H9 (cell line): ENCODE results near the gene CCDC33. TPM values are rescaled to one million over a fixed set of nuclear protein-coding genes. Genes with fewer than 3 reads are reported as not detected.

Experiments used
- DNase-seq: peaks from one replicate; pipeline ENCODE4 v3.0.0-alpha.2; 2017
- H2AFZ ChIP-seq: one replicate; pipeline ENCODE4 v1.6.1; 2013; ENCODE audit warnings: mild to moderate bottlenecking, low read length, control low read depth, moderate library complexity
- H2AK5ac ChIP-seq: 2 replicates; pipeline ENCODE4 v1.6.1; 2013; ENCODE audit warnings: low read length, control low read depth, mixed read lengths; ENCODE audit not compliant: insufficient read length
- H2BK120ac ChIP-seq: one replicate; pipeline ENCODE4 v1.6.1; 2013; ENCODE audit warnings: low read depth, mild to moderate bottlenecking, low read length, control low read depth, inconsistent platforms; ENCODE audit not compliant: poor library complexity, severe bottlenecking
- H2BK12ac ChIP-seq: 2 replicates; pipeline ENCODE4 v1.6.1; 2013; ENCODE audit warnings: low read length, control low read depth, mixed read lengths, low read depth; ENCODE audit not compliant: insufficient read length
- H2BK15ac ChIP-seq: 2 replicates; pipeline ENCODE4 v1.6.1; 2013; ENCODE audit warnings: low read depth, low read length, control low read depth
- H2BK20ac ChIP-seq: one replicate; pipeline ENCODE4 v1.6.1; 2013; ENCODE audit warnings: low read depth, mild to moderate bottlenecking, low read length, control low read depth, inconsistent platforms; ENCODE audit not compliant: poor library complexity, severe bottlenecking
- H2BK5ac ChIP-seq: 2 replicates; pipeline ENCODE4 v1.6.1; 2013; ENCODE audit warnings: low read length, control low read depth, mixed read lengths; ENCODE audit not compliant: insufficient read length
- H3K14ac ChIP-seq: 2 replicates; pipeline ENCODE4 v1.6.1; 2013; ENCODE audit warnings: low read length, control low read depth; ENCODE audit not compliant: insufficient read depth
- H3K18ac ChIP-seq: 2 replicates; pipeline ENCODE4 v1.6.1; 2013; ENCODE audit warnings: low read depth, mild to moderate bottlenecking, mixed read lengths, low read length, control low read depth; ENCODE audit not compliant: insufficient read length
- H3K23ac ChIP-seq: 2 replicates; pipeline ENCODE4 v1.6.1; 2013; ENCODE audit warnings: low read length, control low read depth, mixed read lengths, low read depth; ENCODE audit not compliant: insufficient read length
- H3K23me2 ChIP-seq: 2 replicates; pipeline ENCODE4 v1.6.1; 2013; ENCODE audit warnings: low read depth, mild to moderate bottlenecking, mixed read lengths, low read length, control low read depth; ENCODE audit not compliant: insufficient read length, poor library complexity, severe bottlenecking
- H3K27ac ChIP-seq: 2 replicates; pipeline ENCODE4 v1.5.1; 2013; ENCODE audit warnings: low read length, control low read depth, mixed read lengths, low read depth; ENCODE audit not compliant: insufficient read length
- H3K27me3 ChIP-seq: 2 replicates; pipeline ENCODE4 v1.6.1; 2013; ENCODE audit warnings: low read length, control low read depth, inconsistent platforms; ENCODE audit not compliant: insufficient read depth
- H3K4ac ChIP-seq: 2 replicates; pipeline ENCODE4 v1.6.1; 2013; ENCODE audit warnings: low read depth, mild to moderate bottlenecking, control low read depth, inconsistent platforms, low read length, moderate library complexity
- H3K4me1 ChIP-seq: 2 replicates; pipeline ENCODE4 v1.6.1; 2013; ENCODE audit warnings: low read length, control low read depth, inconsistent platforms; ENCODE audit not compliant: insufficient read depth
- H3K4me2 ChIP-seq: 2 replicates; pipeline ENCODE4 v1.6.1; 2013; ENCODE audit warnings: low read length, control low read depth, mixed read lengths; ENCODE audit not compliant: insufficient read length, insufficient read depth
- H3K56ac ChIP-seq: 2 replicates; pipeline ENCODE4 v1.6.1; 2013; ENCODE audit warnings: low read depth, mild to moderate bottlenecking, mixed read lengths, low read length, control low read depth; ENCODE audit not compliant: insufficient read length
- H3K79me1 ChIP-seq: 2 replicates; pipeline ENCODE4 v1.6.1; 2013; ENCODE audit warnings: low read depth, mild to moderate bottlenecking, moderate library complexity, low read length, control low read depth, inconsistent platforms; ENCODE audit not compliant: insufficient read depth, poor library complexity, severe bottlenecking
- H3K79me2 ChIP-seq: 2 replicates; pipeline ENCODE4 v1.6.1; 2013; ENCODE audit warnings: low read length, control low read depth, inconsistent platforms; ENCODE audit not compliant: insufficient read depth
- H3K9ac ChIP-seq: 2 replicates; pipeline ENCODE4 v1.6.1; 2013; ENCODE audit warnings: low read length, control low read depth, mixed read lengths; ENCODE audit not compliant: insufficient read length; ENCODE audit errors: extremely low read depth
- H3K9me3 ChIP-seq: one replicate; pipeline ENCODE4 v1.6.1; 2013; ENCODE audit warnings: low read depth, low read length, inconsistent platforms; ENCODE audit not compliant: control insufficient read depth
- H3T11ph ChIP-seq: one replicate; pipeline ENCODE4 v1.6.1; 2013; ENCODE audit warnings: mild to moderate bottlenecking, low read length, control low read depth, inconsistent platforms
- H4K20me1 ChIP-seq: one replicate; pipeline ENCODE4 v1.6.1; 2013; ENCODE audit not compliant: control insufficient read depth, insufficient read length, insufficient read depth
- H4K5ac ChIP-seq: 2 replicates; pipeline ENCODE4 v1.6.1; 2013; ENCODE audit warnings: low read depth, mild to moderate bottlenecking, mixed read lengths, low read length, control low read depth; ENCODE audit not compliant: insufficient read length
- H4K8ac ChIP-seq: replicated peaks from 2 replicates; pipeline ENCODE4 v1.6.1; 2013; ENCODE audit warnings: low read length, control low read depth, mixed read lengths, low read depth; ENCODE audit not compliant: insufficient read length
- H4K91ac ChIP-seq: 2 replicates; pipeline ENCODE4 v1.6.1; 2013; ENCODE audit warnings: low read depth, mild to moderate bottlenecking, moderate library complexity, mixed read lengths, low read length, control low read depth; ENCODE audit not compliant: insufficient read length
- H3K27ac Mint-ChIP-seq, 3 experiments: 2 replicates in 2 of 3; 3 replicates in 1 of 3; pipeline ENCODE4 v1.8.0; 2020 to 2021; ENCODE audit warnings: mixed read lengths in 3 of 3, mild to moderate bottlenecking in 1 of 3, moderate library complexity in 1 of 3
- H3K27me3 Mint-ChIP-seq: 2 replicates; pipeline ENCODE4 v1.8.0; 2021; ENCODE audit warnings: low read depth, mild to moderate bottlenecking, moderate library complexity, mixed read lengths
- H3K36me3 Mint-ChIP-seq, 3 experiments: 2 replicates in 2 of 3; 3 replicates in 1 of 3; pipeline ENCODE4 v1.8.0; 2020 to 2021; ENCODE audit warnings: low read depth in 3 of 3, mixed read lengths in 3 of 3; ENCODE audit not compliant: insufficient read depth in 1 of 3
- H3K4me1 Mint-ChIP-seq, 2 experiments: 2 replicates each; pipeline ENCODE4 v1.8.0; 2020; ENCODE audit warnings: mixed read lengths in 2 of 2
- H3K4me3 Mint-ChIP-seq, 2 experiments: 2 replicates in 1 of 2; 3 replicates in 1 of 2; pipeline ENCODE4 v1.8.0; 2020 to 2021; ENCODE audit warnings: mild to moderate bottlenecking in 2 of 2, mixed read lengths in 2 of 2, moderate library complexity in 1 of 2
- H3K9me3 Mint-ChIP-seq, 2 experiments: 2 replicates in 1 of 2; 3 replicates in 1 of 2; pipeline ENCODE4 v1.8.0; 2020; ENCODE audit warnings: mild to moderate bottlenecking in 2 of 2, mixed read lengths in 2 of 2, moderate library complexity in 1 of 2
- WGBS: extraction: QIAGEN DNeasy Blood & Tissue Kit; methylation state at CpG from one replicate; pipeline ENCODE4 v1.1.7; 2013; ENCODE audit warnings: missing lambda C conversion rate, low lambda C conversion rate, mixed read lengths; ENCODE audit not compliant: insufficient read length; ENCODE audit errors: extremely low coverage; 5-methylcytosine and 5-hydroxymethylcytosine counted together
- total RNA-seq: library from RNA; stranded (reverse); gene quantifications from 2 replicates; pipeline ENCODE4 v1.2.1, GENCODE V29; 2021
- TF ChIP-seq, protein P1 (sequence below): fragments of 200-600 bp; sonication (generic); conservative IDR thresholded peaks from 3 replicates; pipeline ENCODE4 v1.8.0; 2021; ENCODE audit warnings: antibody characterized with exemption, mild to moderate bottlenecking

CCDC33 gene
- total RNA-seq, 1 experiment from 2014 or later: 4.6 TPM

DNA sequence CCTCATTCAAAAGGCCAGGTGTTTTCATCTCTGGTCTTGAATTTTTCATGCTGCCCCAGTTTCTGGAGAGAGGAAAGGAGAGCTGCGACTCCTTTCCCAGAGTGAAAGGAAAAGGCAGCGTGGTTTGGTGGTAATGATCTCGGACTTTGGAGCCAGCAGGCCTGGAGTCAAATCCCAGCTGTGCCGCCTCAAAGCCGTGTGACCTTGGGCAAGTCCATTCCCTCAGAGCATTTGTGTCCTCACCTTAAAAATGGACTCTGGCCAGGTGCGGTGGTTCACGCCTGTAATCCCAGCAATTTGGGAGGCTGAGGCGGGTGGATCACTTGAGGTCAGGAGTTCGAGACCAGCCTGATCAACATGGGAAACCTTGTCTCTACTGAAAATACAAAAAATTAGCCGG, 4.7 kb upstream of the CCDC33 start:
- Histone ChIP-seq H3K27ac (no peak overlapping the region), H3K4ac (no peak overlapping the region), H4K20me1 (no peaks in the 10 kb centered on the region), H3K18ac (no peak overlapping the region), H2BK15ac (no peak overlapping the region), H3K4me1 (no peaks in the 10 kb centered on the region), H4K5ac (no peak overlapping the region), H3K14ac (no peak overlapping the region), H3K23ac (no peak overlapping the region), H3K4me2 (no peak overlapping the region), H3K9me3 (no peaks in the 10 kb centered on the region), H3T11ph (no peak overlapping the region), H3K23me2 (no peaks in the 10 kb centered on the region), H3K9ac (no peak overlapping the region), H2AK5ac (no peak overlapping the region), H2BK120ac (no peak overlapping the region), H4K91ac (no peak overlapping the region), H2AFZ (no peak overlapping the region), H3K79me1 (no peaks in the 10 kb centered on the region), H3K27me3 (peaks cover 2% of the 10 kb centered on the region; the same call in 1 of the 2 replicates), H4K8ac (no peak overlapping the region), H2BK5ac (no peak overlapping the region), H2BK12ac (no peak overlapping the region), H2BK20ac (no peak overlapping the region), H3K79me2 (no peaks in the 10 kb centered on the region), H3K56ac (no peak overlapping the region)
- peaks cover 38 to 53% of the 10 kb centered on the region in 2 experiments for H3K4me1 Mint-ChIP-seq
- H3K36me3 Mint-ChIP-seq: no peaks in the 10 kb centered on the region; a peak in 1 of 7 replicates
- no peaks in the 10 kb centered on the region for H3K9me3 Mint-ChIP-seq
- H3K27ac Mint-ChIP-seq: no peak overlapping the region
- no CpG with 5 or more reads among the region's 10 CpGs for WGBS
- TF ChIP-seq, protein P1, sequence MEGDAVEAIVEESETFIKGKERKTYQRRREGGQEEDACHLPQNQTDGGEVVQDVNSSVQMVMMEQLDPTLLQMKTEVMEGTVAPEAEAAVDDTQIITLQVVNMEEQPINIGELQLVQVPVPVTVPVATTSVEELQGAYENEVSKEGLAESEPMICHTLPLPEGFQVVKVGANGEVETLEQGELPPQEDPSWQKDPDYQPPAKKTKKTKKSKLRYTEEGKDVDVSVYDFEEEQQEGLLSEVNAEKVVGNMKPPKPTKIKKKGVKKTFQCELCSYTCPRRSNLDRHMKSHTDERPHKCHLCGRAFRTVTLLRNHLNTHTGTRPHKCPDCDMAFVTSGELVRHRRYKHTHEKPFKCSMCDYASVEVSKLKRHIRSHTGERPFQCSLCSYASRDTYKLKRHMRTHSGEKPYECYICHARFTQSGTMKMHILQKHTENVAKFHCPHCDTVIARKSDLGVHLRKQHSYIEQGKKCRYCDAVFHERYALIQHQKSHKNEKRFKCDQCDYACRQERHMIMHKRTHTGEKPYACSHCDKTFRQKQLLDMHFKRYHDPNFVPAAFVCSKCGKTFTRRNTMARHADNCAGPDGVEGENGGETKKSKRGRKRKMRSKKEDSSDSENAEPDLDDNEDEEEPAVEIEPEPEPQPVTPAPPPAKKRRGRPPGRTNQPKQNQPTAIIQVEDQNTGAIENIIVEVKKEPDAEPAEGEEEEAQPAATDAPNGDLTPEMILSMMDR: no peak
- no peak for DNase-seq
- peaks cover 71% of the 10 kb centered on the region for H3K27me3 Mint-ChIP-seq
- H3K4me3 Mint-ChIP-seq: no peak overlapping the region
